Measurements from ENCODE around the gene WIPF3. TPM values are rescaled to one million over a fixed set of nuclear protein-coding genes. Genes with fewer than 3 reads are reported as not detected.
"Not testable (repeated sequence)": the region's sequence is repeated elsewhere in the genome, so short reads cannot be mapped to it uniquely, and the experiment has no call there.

The WIPF3 gene
- total RNA-seq, 1 donor from 2014 or later, result 7.5 TPM

- no peak for DNase-seq (ENCODE audit: low spot score)
These were observed 144.2 kb downstream of the WIPF3 start for GRCh38 chr7:29950480-29950879.

DNA sequence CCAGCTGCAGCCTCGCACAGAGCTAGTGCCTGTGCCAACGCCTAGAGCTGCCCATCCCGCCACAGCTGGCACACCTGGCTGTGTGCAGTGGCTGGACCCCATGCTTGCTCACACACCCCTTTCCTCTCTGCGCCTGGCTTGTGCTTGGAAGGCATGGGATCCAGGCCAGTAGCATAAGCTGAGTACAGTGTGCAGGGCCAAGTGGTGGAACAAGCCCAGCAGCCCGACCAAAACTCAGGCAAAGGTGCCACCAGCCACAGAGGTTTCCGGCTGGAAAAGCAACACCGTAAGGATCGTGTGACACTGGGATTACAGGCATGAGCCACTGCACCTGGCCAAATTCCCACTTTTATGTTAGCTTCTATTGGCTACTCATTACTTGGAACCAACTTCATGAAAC, 144.9 kb downstream of the WIPF3 start:
- no peak for DNase-seq (ENCODE audit: low spot score)

GRCh38 chr7:29953726-29954347, 147.5 kb downstream of the WIPF3 start:
- DNase-seq (ENCODE audit: low spot score), result no peak

GRCh38 chr7:29955075-29955792, 148.9 kb downstream of the WIPF3 start:
- no peak for DNase-seq (ENCODE audit: low spot score)

DNA sequence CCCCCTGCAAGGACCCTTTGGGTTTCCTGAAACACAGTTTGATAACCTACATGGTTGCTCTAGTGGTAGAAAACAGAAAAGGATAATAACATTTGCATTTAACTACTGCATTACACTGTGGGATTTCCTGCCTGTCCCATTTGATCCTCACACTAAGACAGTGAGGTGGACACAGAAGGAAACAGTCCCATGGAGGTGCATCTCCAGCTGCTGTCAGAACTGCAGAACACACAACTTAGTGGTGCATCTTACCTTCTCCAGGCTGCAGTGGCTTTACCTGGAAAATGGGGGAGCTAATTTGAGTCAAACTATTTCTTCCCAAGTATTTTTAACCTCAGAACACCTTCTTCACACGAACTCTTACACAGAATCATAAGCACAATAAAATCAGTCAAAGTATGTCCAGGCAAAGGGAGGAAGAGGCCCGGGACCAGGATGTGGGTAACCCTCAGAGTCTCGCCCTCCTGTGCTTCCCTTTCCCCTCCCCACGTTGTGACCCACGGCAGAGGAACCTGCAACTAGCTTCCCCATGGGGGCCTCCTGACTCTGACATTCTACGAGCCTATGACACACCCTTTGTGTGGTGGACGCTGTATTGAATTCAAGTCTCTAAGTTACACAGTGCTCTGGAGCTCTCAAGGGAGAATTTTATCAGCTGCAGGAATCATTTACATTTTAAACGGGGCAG, 149.6 kb downstream of the WIPF3 start:
- DNase-seq (ENCODE audit: low spot score), result no peak

DNA sequence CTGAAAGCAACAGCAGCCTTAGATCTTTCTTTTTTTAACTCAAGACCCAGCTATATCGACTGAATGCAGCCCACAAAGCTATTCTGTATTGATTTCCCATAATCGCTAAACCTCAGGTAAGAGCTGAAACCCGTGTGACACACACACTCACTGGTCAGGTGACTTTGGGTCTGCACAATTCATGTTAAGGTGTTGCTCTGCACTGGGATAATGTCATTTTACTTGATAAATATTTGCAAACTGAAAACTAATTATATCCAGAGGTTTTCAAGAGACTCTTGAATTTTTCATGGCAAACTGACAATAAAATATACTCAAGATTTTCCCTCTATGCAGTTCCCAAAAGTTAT, 150.2 kb downstream of the WIPF3 start:
- no peak for DNase-seq (ENCODE audit: low spot score)

DNA sequence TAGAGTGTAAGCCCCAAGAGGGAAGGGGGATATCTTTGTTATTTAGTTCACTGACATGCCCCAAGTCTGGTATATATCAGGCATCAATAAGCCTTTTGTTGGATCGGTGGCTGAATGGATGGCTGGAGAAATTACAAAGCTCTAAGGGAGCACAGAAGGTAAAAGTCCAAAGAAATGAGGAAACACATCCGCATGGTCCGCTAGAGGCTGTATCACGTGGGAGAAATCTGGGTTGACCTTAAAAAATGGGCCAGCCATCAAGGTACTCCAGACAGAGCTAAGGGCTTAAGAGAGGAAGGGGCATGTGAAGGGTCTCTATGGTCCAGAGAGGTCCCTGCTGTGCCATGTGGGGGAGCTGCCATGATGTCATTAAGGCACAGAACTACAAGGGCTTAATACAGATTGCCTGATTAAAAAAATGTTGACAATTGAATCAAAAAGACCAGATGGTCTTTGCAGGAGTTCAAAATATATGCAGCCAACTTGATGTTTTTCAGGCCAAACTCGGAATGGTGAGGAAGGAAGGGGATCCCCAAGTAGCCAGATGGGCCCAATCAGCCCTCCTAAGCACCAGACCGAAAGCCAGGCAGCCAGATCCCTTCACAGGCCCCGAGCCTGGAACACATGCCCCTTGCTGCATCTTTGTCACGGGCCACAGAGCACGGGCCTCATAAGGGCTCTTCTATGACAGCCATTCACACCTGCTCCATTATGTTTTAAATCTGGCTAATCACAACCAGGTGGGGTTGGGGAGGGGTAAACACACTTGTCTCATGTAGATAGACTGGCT, 151.4 kb downstream of the WIPF3 start:
- DNase-seq (ENCODE audit: low spot score), result no peak

- no peak for DNase-seq (ENCODE audit: low spot score)
These were observed 152.5 kb downstream of the WIPF3 start for GRCh38 chr7:29958667-29959358.

GRCh38 chr7:29961611-29962010, 155.3 kb downstream of the WIPF3 start:
- DNase-seq (ENCODE audit: low spot score), result not testable (repeated sequence)

DNA sequence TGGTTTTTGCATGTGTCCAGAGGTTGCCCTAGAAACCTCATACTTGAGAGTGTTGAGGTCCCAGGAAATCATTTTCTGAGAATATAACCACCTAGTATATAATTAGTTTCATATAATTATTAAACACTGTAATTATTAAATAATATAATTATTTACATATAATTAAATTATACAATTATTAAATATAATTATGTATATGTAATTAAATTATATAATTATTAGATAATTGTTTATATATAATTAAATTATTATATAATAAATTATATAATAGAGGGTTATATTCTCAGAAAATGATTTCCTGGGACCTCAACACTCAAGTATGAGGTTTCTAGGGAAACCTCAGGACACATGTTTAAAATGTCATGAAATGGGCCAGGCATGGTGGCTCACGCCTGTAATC, 155.7 kb downstream of the WIPF3 start:
- DNase-seq (ENCODE audit: low spot score), result no peak

DNA sequence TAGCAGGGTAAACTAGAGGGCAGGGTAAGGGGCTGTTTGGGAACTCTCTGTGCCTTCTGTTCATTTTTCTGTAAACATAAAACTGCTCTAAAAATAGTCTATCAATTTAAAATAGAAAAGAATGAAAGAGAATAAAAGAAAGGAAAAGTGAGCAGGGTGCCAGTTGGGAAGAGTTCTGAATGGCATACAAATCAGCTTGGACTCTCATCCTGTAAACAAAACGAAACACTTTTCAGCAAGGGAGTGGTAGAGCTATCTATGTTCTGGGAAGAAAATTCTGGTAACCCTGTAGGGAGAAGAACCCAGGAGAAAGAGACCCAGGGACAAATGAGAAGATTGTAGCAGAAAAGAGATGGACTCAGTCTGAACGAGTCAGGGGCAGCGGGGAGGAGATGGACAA, 158.7 kb downstream of the WIPF3 start:
- no peak for DNase-seq (ENCODE audit: low spot score)

Other genes starting within 250 kb of the WIPF3 start
- gene PRR15, start 242.7 kb upstream of the WIPF3 start, total RNA-seq (ENCODE audit: insufficient read depth, low replicate concordance), result not detected
- gene SCRN1, start 183.3 kb downstream of the WIPF3 start, total RNA-seq (ENCODE audit: insufficient read depth, low replicate concordance), result 42.1 TPM
- gene FKBP14, start 220.2 kb downstream of the WIPF3 start, total RNA-seq (ENCODE audit: insufficient read depth, low replicate concordance), result 55.4 TPM
- gene PLEKHA8, start 221.9 kb downstream of the WIPF3 start, total RNA-seq (ENCODE audit: insufficient read depth, low replicate concordance), result 13.0 TPM

Measured in umbilical cord (tissue), 2 donors.